Measurements from ENCODE around the gene GABRR1. TPM values are rescaled to one million over a fixed set of nuclear protein-coding genes. Genes with fewer than 3 reads are reported as not detected.

GABRR1 gene
- not detected in 2 replicates for polyA plus RNA-seq (2011; rRNA removed)
- not detected in 2 replicates for polyA minus RNA-seq (2011; rRNA and poly(A)+ RNA removed)

DNA sequence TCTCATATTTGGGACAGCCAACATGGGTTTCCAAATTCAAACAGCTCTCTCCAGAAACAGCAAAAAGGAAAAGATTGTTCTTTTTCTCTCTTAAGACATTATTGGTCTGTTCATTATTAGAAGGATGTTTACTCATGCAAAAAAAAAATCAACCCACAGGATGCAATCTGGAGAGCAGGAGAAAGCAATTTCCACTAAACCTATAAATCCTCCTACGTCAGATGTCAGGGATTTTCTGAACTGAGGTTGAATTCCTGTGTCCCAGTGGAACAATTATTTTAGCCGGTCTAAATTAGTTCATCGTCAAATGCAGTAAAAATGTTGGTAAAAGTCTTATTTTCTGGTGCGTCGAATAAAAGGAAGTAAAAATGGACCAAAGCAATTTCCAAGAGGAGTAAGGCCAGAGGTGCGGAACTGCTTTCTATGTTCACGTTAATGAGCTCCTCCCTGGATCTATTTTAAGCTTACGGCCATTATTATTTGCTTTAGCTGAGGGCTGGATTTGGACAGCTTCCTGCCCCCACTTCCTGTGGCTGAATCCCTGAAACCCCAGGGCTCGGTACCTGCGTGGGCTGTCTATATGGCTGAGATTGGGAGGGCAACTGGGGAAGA is at the start of gene GABRR1:
TSS of gene GABRR1 (minus strand) at position 60 of the 612 bp plus-strand sequence. CDS start at position 24, 36 bp downstream.
- DNase-seq (ENCODE audit: low read depth, low spot score) = no peak
- POLR2A ChIA-PET = no interaction called here
- TF ChIP-seq, protein P1, sequence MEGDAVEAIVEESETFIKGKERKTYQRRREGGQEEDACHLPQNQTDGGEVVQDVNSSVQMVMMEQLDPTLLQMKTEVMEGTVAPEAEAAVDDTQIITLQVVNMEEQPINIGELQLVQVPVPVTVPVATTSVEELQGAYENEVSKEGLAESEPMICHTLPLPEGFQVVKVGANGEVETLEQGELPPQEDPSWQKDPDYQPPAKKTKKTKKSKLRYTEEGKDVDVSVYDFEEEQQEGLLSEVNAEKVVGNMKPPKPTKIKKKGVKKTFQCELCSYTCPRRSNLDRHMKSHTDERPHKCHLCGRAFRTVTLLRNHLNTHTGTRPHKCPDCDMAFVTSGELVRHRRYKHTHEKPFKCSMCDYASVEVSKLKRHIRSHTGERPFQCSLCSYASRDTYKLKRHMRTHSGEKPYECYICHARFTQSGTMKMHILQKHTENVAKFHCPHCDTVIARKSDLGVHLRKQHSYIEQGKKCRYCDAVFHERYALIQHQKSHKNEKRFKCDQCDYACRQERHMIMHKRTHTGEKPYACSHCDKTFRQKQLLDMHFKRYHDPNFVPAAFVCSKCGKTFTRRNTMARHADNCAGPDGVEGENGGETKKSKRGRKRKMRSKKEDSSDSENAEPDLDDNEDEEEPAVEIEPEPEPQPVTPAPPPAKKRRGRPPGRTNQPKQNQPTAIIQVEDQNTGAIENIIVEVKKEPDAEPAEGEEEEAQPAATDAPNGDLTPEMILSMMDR (IDR thresholded peaks at IDR 0.05; ENCODE audit: low read depth, low read length) = no peak
- no peak within 1 kb of the TSS for H3K27ac ChIP-seq (ENCODE audit: low read depth, low read length)
- no peak within 1 kb of the TSS for H3K4me3 ChIP-seq (ENCODE audit: low read depth, low read length)
- H3K9me3 ChIP-seq (ENCODE audit: control insufficient read depth, insufficient read depth, low read length) = no peaks in the 10 kb centered on the region
- CTCF ChIA-PET = no interaction called here
- H3K27me3 ChIP-seq (ENCODE audit: control insufficient read depth, insufficient read depth, low read length) = no peaks in the 10 kb centered on the region

- CTCF ChIA-PET = no interaction called here
- POLR2A ChIA-PET = no interaction called here
Measured at GRCh38 chr6:89264296-89264695, 47.1 kb upstream of the GABRR1 start.

GRCh38 chr6:89260832-89261231 is 43.7 kb upstream of the GABRR1 start:
- ChIA-PET POLR2A (no interaction called here), CTCF (no interaction called here)
- Histone ChIP-seq H3K27ac (ENCODE audit: low read depth, low read length) (no peak overlapping the region), H3K27me3 (ENCODE audit: control insufficient read depth, insufficient read depth, low read length) (peaks cover 8% of the 10 kb centered on the region), H3K4me3 (ENCODE audit: low read depth, low read length) (no peak overlapping the region), H3K9me3 (ENCODE audit: control insufficient read depth, insufficient read depth, low read length) (no peaks in the 10 kb centered on the region)
- TF ChIP-seq, protein P1 (IDR thresholded peaks at IDR 0.05; ENCODE audit: low read depth, low read length) = no peak
- DNase-seq (ENCODE audit: low read depth, low spot score) = no peak

More at GRCh38 chr6:89264296-89264695, 47.1 kb upstream of the GABRR1 start:
- no peak overlapping the region for H3K27ac ChIP-seq (ENCODE audit: low read depth, low read length)
- no peak for DNase-seq (ENCODE audit: low read depth, low spot score)
- peaks cover 10% of the 10 kb centered on the region for H3K27me3 ChIP-seq (ENCODE audit: control insufficient read depth, insufficient read depth, low read length)
- no peaks in the 10 kb centered on the region for H3K9me3 ChIP-seq (ENCODE audit: control insufficient read depth, insufficient read depth, low read length)
- TF ChIP-seq, protein P1 (IDR thresholded peaks at IDR 0.05; ENCODE audit: low read depth, low read length) = no peak
- no peak overlapping the region for H3K4me3 ChIP-seq (ENCODE audit: low read depth, low read length)

DNA sequence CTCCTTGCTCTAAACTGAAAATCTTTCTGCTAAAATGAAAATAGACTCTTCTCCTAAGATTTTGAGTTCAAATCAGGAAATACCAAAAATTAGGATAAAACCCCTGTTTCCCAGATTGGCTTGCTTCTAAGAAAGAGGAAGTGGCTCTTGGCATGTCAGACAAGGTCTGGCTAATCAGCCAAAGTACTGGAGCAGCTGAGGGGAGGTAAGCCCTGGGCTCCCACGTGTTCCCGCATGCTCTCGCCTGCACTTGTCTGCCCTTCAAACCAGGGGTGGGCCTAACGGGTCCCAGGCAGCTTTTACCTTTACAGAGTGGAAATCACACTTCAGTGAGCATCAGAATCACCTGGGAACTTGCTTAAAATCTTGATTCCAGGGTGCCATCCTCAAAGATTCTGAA is 43.2 kb upstream of the GABRR1 start:
- TF ChIP-seq, protein P1 (IDR thresholded peaks at IDR 0.05; ENCODE audit: low read depth, low read length) = no peak
- H3K27me3 ChIP-seq (ENCODE audit: control insufficient read depth, insufficient read depth, low read length) = peaks cover 4% of the 10 kb centered on the region
- ChIA-PET POLR2A (no interaction called here), CTCF (no interaction called here)
- DNase-seq (ENCODE audit: low read depth, low spot score) = no peak
- H3K27ac ChIP-seq (ENCODE audit: low read depth, low read length) = no peak overlapping the region
- no peaks in the 10 kb centered on the region for H3K9me3 ChIP-seq (ENCODE audit: control insufficient read depth, insufficient read depth, low read length)
- no peak overlapping the region for H3K4me3 ChIP-seq (ENCODE audit: low read depth, low read length)

DNA sequence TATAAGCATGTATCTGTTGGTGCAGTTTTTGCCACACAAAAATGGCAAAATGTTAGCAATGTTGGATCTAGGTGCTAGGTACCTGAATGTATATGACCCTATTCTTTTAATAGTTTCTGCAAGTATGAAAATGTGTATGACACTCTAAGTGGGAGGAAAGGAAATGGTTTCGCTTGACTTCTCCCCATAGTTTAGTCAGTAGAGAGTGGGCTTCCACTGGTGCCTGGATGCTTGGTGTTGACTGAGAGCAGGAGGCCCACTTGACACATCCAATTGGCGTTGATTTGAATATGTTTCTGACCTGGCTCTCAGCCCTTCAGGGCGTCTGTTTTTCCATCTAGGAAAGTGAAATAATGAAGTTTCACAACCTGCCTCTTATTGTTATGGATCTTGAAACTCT is 41.8 kb upstream of the GABRR1 start:
- POLR2A ChIA-PET = no interaction called here
- CTCF ChIA-PET = no interaction called here
- TF ChIP-seq, protein P1 (IDR thresholded peaks at IDR 0.05; ENCODE audit: low read depth, low read length) = no peak

More for the DNA sequence above, 41.8 kb upstream of the GABRR1 start:
- DNase-seq (ENCODE audit: low read depth, low spot score) = no peak
- Histone ChIP-seq H3K4me3 (ENCODE audit: low read depth, low read length) (no peak overlapping the region), H3K27ac (ENCODE audit: low read depth, low read length) (no peak overlapping the region), H3K9me3 (ENCODE audit: control insufficient read depth, insufficient read depth, low read length) (no peaks in the 10 kb centered on the region), H3K27me3 (ENCODE audit: control insufficient read depth, insufficient read depth, low read length) (peaks cover 3% of the 10 kb centered on the region)

Data from AG04450 (cell line).